GM12875 (cell line): ENCODE measurements around the gene SLC38A8.

Experiments
- H3K4me3 ChIP-seq: one replicate; pipeline ENCODE4 v1.5.1; 2011; ENCODE audit warnings: low read depth, low read length, control low read depth
- CTCF ChIP-seq: IDR thresholded peaks from 2 replicates; pipeline ENCODE4 v1.5.1; 2011; ENCODE audit warnings: low read depth, mild to moderate bottlenecking, control low read depth, inconsistent platforms, low read length, moderate library complexity, borderline replicate concordance; ENCODE audit not compliant: insufficient read depth

SLC38A8 gene

DNA sequence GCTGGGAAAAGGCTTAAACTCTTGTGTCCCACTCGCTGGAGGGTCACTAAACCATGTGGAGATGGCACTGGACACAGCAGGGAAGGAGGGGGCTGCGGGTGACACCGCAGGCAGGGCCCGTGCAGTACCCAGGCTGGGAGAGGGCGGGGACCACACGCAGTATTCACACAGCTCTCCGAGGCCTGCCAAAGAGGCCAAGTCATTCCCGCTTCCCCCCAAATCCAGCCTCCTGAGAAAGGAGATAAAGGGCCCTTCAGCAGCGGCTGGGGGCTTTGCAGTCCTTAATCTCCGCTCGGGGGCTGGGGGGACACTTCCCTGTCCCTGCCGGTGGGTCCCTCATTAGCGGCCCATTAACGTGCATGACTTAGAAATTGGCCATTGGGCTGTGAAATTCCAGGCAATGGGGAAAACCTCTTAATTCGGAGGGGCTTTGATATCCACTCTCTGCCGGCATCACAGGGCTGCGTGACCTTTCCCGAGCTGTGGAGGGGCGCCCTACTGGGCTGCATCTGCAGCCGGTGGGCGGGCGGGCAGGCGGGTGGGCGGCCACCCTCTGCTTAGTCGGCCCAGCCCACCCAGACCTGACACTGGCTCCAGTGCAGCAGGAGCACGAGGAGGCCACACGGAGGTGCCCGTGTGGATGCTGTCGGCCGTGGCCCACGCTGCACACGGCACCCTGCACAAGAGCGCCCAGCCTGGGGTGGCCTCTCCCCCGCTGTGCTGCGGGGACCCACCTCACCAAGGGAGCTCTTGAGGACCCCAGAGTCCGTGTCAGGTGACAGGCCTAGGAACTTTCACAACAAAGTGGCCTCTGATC lies 2.6 kb upstream of the SLC38A8 start:
- no peak for TF ChIP-seq CTCF
- H3K4me3 ChIP-seq: no peak overlapping the region

- TF ChIP-seq CTCF: peak; percentile 20; the same call in 1 of the 2 replicates
- no peak overlapping the region for H3K4me3 ChIP-seq
Measured at GRCh38 chr16:84044118-84044488, 1.5 kb upstream of the SLC38A8 start.

GRCh38 chr16:84043486-84044117 lies 1.0 kb upstream of the SLC38A8 start:
- no peak for TF ChIP-seq CTCF
- H3K4me3 ChIP-seq: no peak overlapping the region

DNA sequence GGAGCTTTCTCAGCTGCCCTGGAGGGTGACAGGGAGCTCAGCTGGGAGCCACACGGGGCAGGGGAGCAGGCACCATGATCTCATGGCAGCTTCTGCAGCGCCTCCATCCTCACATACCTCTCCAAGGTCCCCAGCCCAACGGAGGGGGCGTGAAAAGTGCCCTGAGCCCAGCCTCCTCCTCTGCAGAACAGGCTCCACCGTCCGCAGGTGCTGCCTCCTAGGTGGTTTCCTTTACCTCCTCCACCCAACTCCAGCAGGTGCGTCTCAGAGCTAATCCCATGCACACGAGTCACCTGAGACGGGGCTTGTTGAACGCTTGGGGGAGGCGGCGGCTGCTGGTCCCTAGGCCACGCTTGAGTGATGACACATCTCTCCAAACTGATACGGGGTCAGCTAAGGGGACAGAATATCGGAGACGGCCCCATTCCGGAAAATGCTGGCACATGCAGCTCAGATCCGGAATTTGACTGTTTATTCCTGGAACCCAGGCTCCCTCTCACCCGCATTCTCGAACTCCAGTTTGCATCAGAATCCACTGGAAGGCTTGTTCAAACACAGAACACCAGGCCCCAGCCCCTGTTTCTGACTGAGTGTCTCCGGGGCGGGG lies 387 bp upstream of the SLC38A8 start:
- TF ChIP-seq CTCF: no peak
- H3K4me3 ChIP-seq: no peak overlapping the region

- H3K4me3 ChIP-seq: no peak overlapping the region
- TF ChIP-seq CTCF: no peak
Measured at GRCh38 chr16:84041881-84042280, 714 bp downstream of the SLC38A8 start.

DNA sequence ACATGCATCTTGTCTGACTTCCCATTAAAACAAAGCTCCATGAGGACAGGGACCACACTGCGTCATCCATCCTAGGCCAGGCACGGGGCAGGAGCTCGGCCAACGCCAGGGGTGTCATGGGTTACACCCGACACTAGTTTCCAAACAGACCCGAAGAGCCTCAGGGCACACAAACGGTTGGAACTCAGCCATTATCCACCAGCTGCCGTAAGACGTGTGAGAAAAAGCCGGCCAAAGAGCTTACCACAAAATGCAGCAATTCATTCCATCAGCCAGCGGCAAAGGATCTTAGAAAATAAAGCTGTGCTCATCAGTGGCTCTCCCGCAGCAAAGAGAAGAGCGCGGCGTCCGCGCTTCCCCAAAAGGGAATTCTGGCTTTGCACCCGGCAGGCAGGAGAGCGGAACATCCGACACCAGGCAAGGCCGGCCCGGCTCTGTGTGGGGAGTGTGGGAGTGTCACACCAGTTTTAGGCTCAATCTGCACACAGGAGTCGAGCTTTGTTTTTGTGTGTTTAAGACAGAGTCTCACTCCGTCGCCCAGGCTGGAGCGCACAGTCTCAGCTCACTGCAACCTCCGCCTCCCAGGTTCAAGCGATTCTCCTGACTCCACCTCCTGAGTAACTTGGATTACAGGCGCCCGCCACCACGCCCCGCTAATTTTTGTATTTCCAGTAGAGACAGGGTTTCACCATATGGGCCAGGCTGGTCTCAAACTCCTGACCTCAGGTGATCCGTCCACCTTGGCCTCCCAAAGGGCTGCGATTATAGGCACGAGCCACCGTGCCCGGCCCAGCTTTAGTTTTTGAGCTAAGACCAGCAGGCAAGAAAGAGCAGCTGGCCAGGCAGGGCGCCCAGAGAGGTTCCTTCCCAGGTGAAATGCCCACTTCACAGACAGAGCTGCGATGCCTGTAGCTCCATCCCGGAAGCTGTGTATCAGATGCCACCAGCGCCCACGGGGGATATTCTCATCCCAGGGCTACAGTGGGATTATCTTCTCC lies 1.5 kb downstream of the SLC38A8 start:
- H3K4me3 ChIP-seq: no peak overlapping the region
- TF ChIP-seq CTCF: no peak
